GM19372 (cell line): ENCODE measurements around the gene HLA-DPB1.
A peak's percentile ranks its signal among the peaks of the same experiment; 100 is the strongest.

Experiments
- ATAC-seq: cut with Tn5 transposase; IDR thresholded peaks from one replicate; pipeline ENCODE4 v1.9.1; 2021; ENCODE audit warnings: mild to moderate bottlenecking, low read depth, moderate library complexity; ENCODE audit not compliant: unreplicated experiment

The HLA-DPB1 gene

GRCh38 chr6:33069021-33069738 lies 6.6 kb upstream of the HLA-DPB1 start:
- no peak for ATAC-seq

GRCh38 chr6:33070909-33071308 lies 4.9 kb upstream of the HLA-DPB1 start:
- ATAC-seq, result no peak

- no peak for ATAC-seq
Observed at GRCh38 chr6:33071569-33071968, 4.2 kb upstream of the HLA-DPB1 start.

- no peak for ATAC-seq
Observed at GRCh38 chr6:33072508-33073100, 3.2 kb upstream of the HLA-DPB1 start.

- ATAC-seq, result peak; percentile 63
Observed at GRCh38 chr6:33073431-33073871, 2.3 kb upstream of the HLA-DPB1 start, which contains the start of gene HLA-DPA1. TSS of gene HLA-DPA1 (minus strand) at chr6:33073649.

- ATAC-seq, result no peak
Observed at GRCh38 chr6:33075208-33075567, 602 bp upstream of the HLA-DPB1 start.

GRCh38 chr6:33076406-33076934 lies 680 bp downstream of the HLA-DPB1 start:
- ATAC-seq, result no peak

- ATAC-seq, result no peak
Observed at GRCh38 chr6:33077908-33078307, 2.1 kb downstream of the HLA-DPB1 start.

- ATAC-seq, result no peak
Observed at GRCh38 chr6:33078442-33078841, 2.7 kb downstream of the HLA-DPB1 start.

GRCh38 chr6:33078919-33079521 lies 3.2 kb downstream of the HLA-DPB1 start:
- ATAC-seq, result no peak

- no peak for ATAC-seq
Observed at GRCh38 chr6:33079580-33079979, 3.8 kb downstream of the HLA-DPB1 start.

- no peak for ATAC-seq
Observed at GRCh38 chr6:33080127-33081089, 4.6 kb downstream of the HLA-DPB1 start.

- ATAC-seq, result no peak
Observed at GRCh38 chr6:33081098-33081824, 5.5 kb downstream of the HLA-DPB1 start.

GRCh38 chr6:33082702-33083101 lies 6.9 kb downstream of the HLA-DPB1 start:
- ATAC-seq, result no peak

GRCh38 chr6:33085627-33086026 lies 9.8 kb downstream of the HLA-DPB1 start:
- ATAC-seq, result no peak

- no peak for ATAC-seq
Observed at GRCh38 chr6:33088258-33088930, 12.6 kb downstream of the HLA-DPB1 start.

- ATAC-seq, result no peak
Observed at GRCh38 chr6:33088931-33089620, 13.3 kb downstream of the HLA-DPB1 start.

GRCh38 chr6:33091957-33092356 lies 16.2 kb downstream of the HLA-DPB1 start:
- no peak for ATAC-seq

GRCh38 chr6:33092385-33092784 lies 16.6 kb downstream of the HLA-DPB1 start:
- no peak for ATAC-seq
